Neural crest cell (in vitro differentiated cells): ENCODE results near the gene TET1. TPM values are rescaled to one million over a fixed set of nuclear protein-coding genes. Genes with fewer than 3 reads are reported as not detected.
A peak's percentile ranks its signal among the peaks of the same experiment; 100 is the strongest.
"Not testable (repeated sequence)": the region's sequence is repeated elsewhere in the genome, so short reads cannot be mapped to it uniquely, and the experiment has no call there.

Source experiments
- DNase-seq: peaks from one replicate; pipeline ENCODE4 v3.0.0; 2021; ENCODE audit warnings: low read depth, mixed read lengths, low spot score
- H3K27ac Mint-ChIP-seq: one replicate; pipeline ENCODE4 v1.8.0; 2021; ENCODE audit warnings: mild to moderate bottlenecking, mixed read lengths; ENCODE audit not compliant: unreplicated experiment
- H3K27me3 Mint-ChIP-seq: 2 replicates; pipeline ENCODE4 v1.8.0; 2021; ENCODE audit warnings: low read depth, mild to moderate bottlenecking, mixed read lengths
- H3K36me3 Mint-ChIP-seq: 2 replicates; pipeline ENCODE4 v1.8.0; 2021; ENCODE audit warnings: low read depth, mild to moderate bottlenecking, mixed read lengths
- H3K4me1 Mint-ChIP-seq: 2 replicates; pipeline ENCODE4 v1.8.0; 2021; ENCODE audit warnings: mixed read lengths
- H3K4me3 Mint-ChIP-seq: one replicate; pipeline ENCODE4 v1.8.0; 2021; ENCODE audit warnings: mild to moderate bottlenecking, mixed read lengths
- H3K9me3 Mint-ChIP-seq: 2 replicates; pipeline ENCODE4 v1.8.0; 2021; ENCODE audit warnings: mixed read lengths
- CTCF ChIP-seq: fragments of 200-600 bp; sonication (generic); conservative IDR thresholded peaks from 2 replicates; pipeline ENCODE4 v1.5.0; 2021; ENCODE audit warnings: antibody characterized with exemption, mild to moderate bottlenecking
- long read RNA-seq: library from polyadenylated mRNA; unstranded; transcript quantifications from one replicate; pipeline ENCODE4 v2.0.0, GENCODE V29; 2020
- total RNA-seq: library from RNA; stranded (reverse); gene quantifications from 2 replicates; pipeline ENCODE4 v1.2.1, GENCODE V29; 2021

TET1 gene
- total RNA-seq: 27.7 and 30.0 TPM in 2 replicates
- long read RNA-seq, partial matches to known transcripts: 9 of 21 reads
- long read RNA-seq, other reads (novel, unspliced or antisense): 12 of 21 reads

GRCh38 chr10:68560186-68560942 lies at the start of gene TET1:
Gene TET1, plus strand, starts transcription at chr10:68560337. Its CDS starts 12,002 bp downstream, at chr10:68572339.
- peak; percentile 82 for DNase-seq
- H3K27ac Mint-ChIP-seq: peak within 1 kb of the TSS; percentile 79

GRCh38 chr10:68516216-68516615 lies 43.9 kb upstream of the TET1 start:
- not testable (repeated sequence) for H3K9me3 Mint-ChIP-seq, H3K27ac Mint-ChIP-seq, DNase-seq, H3K4me1 Mint-ChIP-seq, H3K36me3 Mint-ChIP-seq, H3K27me3 Mint-ChIP-seq, H3K4me3 Mint-ChIP-seq

More at GRCh38 chr10:68560186-68560942, at the start of gene TET1:
- H3K4me1 Mint-ChIP-seq: peaks cover 47% of the 10 kb centered on the region
- H3K4me3 Mint-ChIP-seq: peak within 1 kb of the TSS; percentile 91
- no peaks in the 10 kb centered on the region for H3K27me3 Mint-ChIP-seq
- no peaks in the 10 kb centered on the region for H3K9me3 Mint-ChIP-seq
- peaks cover 3% of the 10 kb centered on the region for H3K36me3 Mint-ChIP-seq
- no peak for TF ChIP-seq CTCF

- TF ChIP-seq CTCF: no peak
- Mint-ChIP-seq H3K36me3 (no peaks in the 10 kb centered on the region), H3K4me3 (no peak overlapping the region), H3K4me1 (no peaks in the 10 kb centered on the region), H3K9me3 (no peaks in the 10 kb centered on the region), H3K27ac (no peak overlapping the region), H3K27me3 (no peaks in the 10 kb centered on the region)
- no peak for DNase-seq
Measured at GRCh38 chr10:68516766-68517165, 43.4 kb upstream of the TET1 start.

GRCh38 chr10:68517188-68517587 lies 42.9 kb upstream of the TET1 start:
- no peak for DNase-seq
- TF ChIP-seq CTCF: no peak
- Mint-ChIP-seq H3K36me3 (no peaks in the 10 kb centered on the region), H3K9me3 (no peaks in the 10 kb centered on the region), H3K27me3 (no peaks in the 10 kb centered on the region), H3K4me3 (no peak overlapping the region), H3K27ac (no peak overlapping the region), H3K4me1 (no peaks in the 10 kb centered on the region)

GRCh38 chr10:68518609-68519008 lies 41.5 kb upstream of the TET1 start:
- H3K27me3 Mint-ChIP-seq, H3K4me3 Mint-ChIP-seq, DNase-seq, H3K36me3 Mint-ChIP-seq, H3K9me3 Mint-ChIP-seq, H3K27ac Mint-ChIP-seq, H3K4me1 Mint-ChIP-seq: not testable (repeated sequence)

GRCh38 chr10:68525490-68526038 lies 34.6 kb upstream of the TET1 start:
- not testable (repeated sequence) for H3K4me1 Mint-ChIP-seq, H3K36me3 Mint-ChIP-seq

More at GRCh38 chr10:68525490-68526038, 34.6 kb upstream of the TET1 start:
- DNase-seq, H3K27ac Mint-ChIP-seq, H3K27me3 Mint-ChIP-seq, H3K9me3 Mint-ChIP-seq: not testable (repeated sequence)
- peak overlapping the region; percentile 57 for H3K4me3 Mint-ChIP-seq
